ENCODE data around the gene ATP6V0C.

GRCh38 chr16:2482249-2482648, 31.5 kb upstream of the ATP6V0C start:
- TF ChIP-seq CTCF (IDR thresholded peaks at IDR 0.05) (no peak), POLR2A (IDR thresholded peaks at IDR 0.05) (no peak)

All from testis (tissue), 2 donors.